ENCODE measurements around the gene PCSK5.

DNA sequence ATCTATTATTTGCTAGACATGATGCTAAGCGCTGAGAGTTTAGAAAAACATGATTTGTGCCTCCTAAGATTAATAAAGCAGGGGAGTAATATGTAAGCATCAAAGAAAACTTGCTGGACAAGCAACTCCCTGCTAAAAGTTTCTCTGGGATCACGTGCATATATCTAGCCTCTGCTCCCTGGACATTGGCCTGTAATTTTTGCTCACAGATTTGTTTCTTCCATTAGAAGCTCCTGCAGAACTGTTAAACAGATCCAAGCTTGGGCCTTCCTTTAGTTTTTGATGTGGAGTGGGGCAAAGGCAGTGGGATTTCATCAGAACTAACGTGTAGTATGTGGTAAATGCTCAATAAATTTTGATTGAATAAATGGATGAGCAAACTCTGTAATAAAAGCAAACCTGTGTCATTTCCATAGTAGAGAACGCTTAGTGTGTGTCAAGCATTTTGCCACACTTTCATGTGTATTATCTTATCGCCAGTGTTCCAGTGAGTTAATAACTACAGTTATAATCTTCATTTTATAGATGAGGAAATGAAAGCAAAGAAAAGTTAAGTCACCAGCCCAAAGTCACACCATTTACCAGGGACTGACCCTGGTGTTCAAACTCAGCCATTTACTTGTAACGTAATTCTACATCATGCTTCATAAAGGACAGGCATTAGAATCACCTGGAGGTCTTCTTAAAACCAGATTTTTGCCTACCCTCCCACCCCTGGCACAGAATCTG, 100.3 kb downstream of the PCSK5 start:
- TF ChIP-seq, protein P1, sequence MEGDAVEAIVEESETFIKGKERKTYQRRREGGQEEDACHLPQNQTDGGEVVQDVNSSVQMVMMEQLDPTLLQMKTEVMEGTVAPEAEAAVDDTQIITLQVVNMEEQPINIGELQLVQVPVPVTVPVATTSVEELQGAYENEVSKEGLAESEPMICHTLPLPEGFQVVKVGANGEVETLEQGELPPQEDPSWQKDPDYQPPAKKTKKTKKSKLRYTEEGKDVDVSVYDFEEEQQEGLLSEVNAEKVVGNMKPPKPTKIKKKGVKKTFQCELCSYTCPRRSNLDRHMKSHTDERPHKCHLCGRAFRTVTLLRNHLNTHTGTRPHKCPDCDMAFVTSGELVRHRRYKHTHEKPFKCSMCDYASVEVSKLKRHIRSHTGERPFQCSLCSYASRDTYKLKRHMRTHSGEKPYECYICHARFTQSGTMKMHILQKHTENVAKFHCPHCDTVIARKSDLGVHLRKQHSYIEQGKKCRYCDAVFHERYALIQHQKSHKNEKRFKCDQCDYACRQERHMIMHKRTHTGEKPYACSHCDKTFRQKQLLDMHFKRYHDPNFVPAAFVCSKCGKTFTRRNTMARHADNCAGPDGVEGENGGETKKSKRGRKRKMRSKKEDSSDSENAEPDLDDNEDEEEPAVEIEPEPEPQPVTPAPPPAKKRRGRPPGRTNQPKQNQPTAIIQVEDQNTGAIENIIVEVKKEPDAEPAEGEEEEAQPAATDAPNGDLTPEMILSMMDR (IDR thresholded peaks at IDR 0.05; ENCODE audit: insufficient read depth, low read length, poor library complexity, severe bottlenecking), result no peak
- no peak for TF ChIP-seq EZH2phosphoT487 (conservative IDR thresholded peaks at IDR 0.05; ENCODE audit: low read length)
